ENCODE data around the gene CCNB3. TPM values are rescaled to one million over a fixed set of nuclear protein-coding genes. Genes with fewer than 3 reads are reported as not detected.
A peak's percentile ranks its signal among the peaks of the same experiment; 100 is the strongest.

CCNB3 gene, protein sequence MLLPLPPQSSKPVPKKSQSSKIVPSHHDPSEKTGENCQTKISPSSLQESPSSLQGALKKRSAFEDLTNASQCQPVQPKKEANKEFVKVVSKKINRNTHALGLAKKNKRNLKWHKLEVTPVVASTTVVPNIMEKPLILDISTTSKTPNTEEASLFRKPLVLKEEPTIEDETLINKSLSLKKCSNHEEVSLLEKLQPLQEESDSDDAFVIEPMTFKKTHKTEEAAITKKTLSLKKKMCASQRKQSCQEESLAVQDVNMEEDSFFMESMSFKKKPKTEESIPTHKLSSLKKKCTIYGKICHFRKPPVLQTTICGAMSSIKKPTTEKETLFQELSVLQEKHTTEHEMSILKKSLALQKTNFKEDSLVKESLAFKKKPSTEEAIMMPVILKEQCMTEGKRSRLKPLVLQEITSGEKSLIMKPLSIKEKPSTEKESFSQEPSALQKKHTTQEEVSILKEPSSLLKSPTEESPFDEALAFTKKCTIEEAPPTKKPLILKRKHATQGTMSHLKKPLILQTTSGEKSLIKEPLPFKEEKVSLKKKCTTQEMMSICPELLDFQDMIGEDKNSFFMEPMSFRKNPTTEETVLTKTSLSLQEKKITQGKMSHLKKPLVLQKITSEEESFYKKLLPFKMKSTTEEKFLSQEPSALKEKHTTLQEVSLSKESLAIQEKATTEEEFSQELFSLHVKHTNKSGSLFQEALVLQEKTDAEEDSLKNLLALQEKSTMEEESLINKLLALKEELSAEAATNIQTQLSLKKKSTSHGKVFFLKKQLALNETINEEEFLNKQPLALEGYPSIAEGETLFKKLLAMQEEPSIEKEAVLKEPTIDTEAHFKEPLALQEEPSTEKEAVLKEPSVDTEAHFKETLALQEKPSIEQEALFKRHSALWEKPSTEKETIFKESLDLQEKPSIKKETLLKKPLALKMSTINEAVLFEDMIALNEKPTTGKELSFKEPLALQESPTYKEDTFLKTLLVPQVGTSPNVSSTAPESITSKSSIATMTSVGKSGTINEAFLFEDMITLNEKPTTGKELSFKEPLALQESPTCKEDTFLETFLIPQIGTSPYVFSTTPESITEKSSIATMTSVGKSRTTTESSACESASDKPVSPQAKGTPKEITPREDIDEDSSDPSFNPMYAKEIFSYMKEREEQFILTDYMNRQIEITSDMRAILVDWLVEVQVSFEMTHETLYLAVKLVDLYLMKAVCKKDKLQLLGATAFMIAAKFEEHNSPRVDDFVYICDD (N-terminal part only)
- total RNA-seq (10 to 100 TPM; 15.4 to 33.9 TPM), polyA plus RNA-seq (ENCODE audit: insufficient read depth, low read depth, low replicate concordance) (10.7 TPM)
- long read RNA-seq, donor 1, result 0 reads
- long read RNA-seq, donor 2, result 0 reads

DNA sequence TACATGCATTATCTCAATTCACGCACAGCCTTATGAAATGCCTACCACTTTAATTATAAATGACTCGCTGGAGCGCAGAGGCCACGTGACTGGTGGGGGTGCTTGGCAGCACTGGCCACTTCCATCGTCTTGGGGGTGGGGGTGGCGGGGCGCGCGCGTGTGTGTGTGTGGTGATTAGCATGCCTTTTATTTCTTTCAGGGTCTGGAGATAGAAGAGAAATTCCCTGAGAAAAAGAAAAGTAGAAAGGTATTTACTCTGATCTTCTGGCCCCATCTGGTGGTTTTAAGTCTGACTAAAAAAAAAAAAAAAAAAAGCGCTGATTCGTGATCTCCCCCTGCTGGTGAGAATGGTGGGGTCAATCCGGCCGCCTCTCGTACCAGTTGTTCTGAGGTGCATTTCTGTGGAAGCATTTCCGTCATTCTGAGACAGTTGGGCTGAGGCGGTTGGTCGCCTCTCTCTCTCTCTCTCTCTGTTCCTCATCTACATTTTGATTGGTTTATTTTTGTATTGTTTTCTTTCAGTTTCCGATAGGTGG, at the start of gene CCNB3:
CCNB3 (plus strand) TSS at position 402 of the 536 bp plus-strand sequence. CDS start 80,399 bp downstream, outside the sequence.
- peak within 1 kb of the TSS in 1 of 2 donors; percentile 39 for H3K4me3 ChIP-seq
- no peaks in the 10 kb centered on the region for H3K4me1 ChIP-seq
- intact Hi-C loops (cut with DNase I; ENCODE audit: low total_unique reads), result no loop called here
- no peaks in the 10 kb centered on the region for H3K27me3 ChIP-seq
- no peaks in the 10 kb centered on the region for H3K9me3 ChIP-seq
- H3K36me3 ChIP-seq (ENCODE audit: low read depth, missing control alignments), result no peaks in the 10 kb centered on the region
- WGBS, 2 donors, result 1 to 5% methylated on average over 13 to 19 of the region's 19 CpGs
- peak; percentile 80 for DNase-seq
- TF ChIP-seq POLR2A (IDR thresholded peaks at IDR 0.05), result no peak
- TF ChIP-seq, protein P1, sequence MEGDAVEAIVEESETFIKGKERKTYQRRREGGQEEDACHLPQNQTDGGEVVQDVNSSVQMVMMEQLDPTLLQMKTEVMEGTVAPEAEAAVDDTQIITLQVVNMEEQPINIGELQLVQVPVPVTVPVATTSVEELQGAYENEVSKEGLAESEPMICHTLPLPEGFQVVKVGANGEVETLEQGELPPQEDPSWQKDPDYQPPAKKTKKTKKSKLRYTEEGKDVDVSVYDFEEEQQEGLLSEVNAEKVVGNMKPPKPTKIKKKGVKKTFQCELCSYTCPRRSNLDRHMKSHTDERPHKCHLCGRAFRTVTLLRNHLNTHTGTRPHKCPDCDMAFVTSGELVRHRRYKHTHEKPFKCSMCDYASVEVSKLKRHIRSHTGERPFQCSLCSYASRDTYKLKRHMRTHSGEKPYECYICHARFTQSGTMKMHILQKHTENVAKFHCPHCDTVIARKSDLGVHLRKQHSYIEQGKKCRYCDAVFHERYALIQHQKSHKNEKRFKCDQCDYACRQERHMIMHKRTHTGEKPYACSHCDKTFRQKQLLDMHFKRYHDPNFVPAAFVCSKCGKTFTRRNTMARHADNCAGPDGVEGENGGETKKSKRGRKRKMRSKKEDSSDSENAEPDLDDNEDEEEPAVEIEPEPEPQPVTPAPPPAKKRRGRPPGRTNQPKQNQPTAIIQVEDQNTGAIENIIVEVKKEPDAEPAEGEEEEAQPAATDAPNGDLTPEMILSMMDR (IDR thresholded peaks at IDR 0.05), result peak; percentile 52 to 72 (median 58)
- H3K27ac ChIP-seq, result peak within 1 kb of the TSS in 1 of 2 donors; percentile 45

DNA sequence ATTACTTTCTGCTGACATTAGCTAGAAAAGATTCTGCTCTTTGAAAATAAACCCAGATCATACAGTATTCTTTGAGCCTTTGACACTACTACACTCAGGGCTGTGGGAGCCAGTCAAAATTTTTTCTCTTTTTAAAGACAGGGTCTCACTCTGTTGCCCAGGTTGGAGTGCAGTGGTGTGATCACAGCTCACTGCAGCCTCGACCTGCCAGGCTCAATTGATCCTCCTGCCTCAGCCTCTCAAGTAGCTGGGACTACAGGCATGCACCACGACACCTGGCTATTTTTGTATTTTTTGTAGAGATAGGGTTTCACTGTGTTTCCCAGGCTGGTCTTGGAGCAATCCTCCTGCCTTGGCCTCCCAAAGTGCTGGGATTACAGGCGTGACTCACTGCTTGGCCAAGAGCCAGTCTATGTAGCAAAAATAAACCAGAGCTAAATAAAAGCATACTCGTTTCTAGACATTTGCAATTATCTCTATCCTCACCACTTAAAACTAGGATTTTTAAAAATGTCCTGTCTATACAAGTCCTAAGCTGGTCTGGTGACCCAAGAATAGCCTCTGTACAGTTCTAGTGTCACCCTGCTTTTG, 46.9 kb upstream of the CCNB3 start:
- H3K27ac ChIP-seq, result no peak overlapping the region
- H3K4me1 ChIP-seq, result no peaks in the 10 kb centered on the region
- no peak overlapping the region for H3K4me3 ChIP-seq
- H3K27me3 ChIP-seq, result no peaks in the 10 kb centered on the region
- DNase-seq, result peak; percentile 18
- TF ChIP-seq, protein P1 (IDR thresholded peaks at IDR 0.05), result no peak
- TF ChIP-seq POLR2A (IDR thresholded peaks at IDR 0.05), result no peak
- no peaks in the 10 kb centered on the region for H3K9me3 ChIP-seq
- no peaks in the 10 kb centered on the region for H3K36me3 ChIP-seq (ENCODE audit: low read depth, missing control alignments)
- WGBS, 2 donors, result 58 to 70% methylated on average over 3 to 4 of the region's 4 CpGs
- intact Hi-C loops (cut with DNase I; ENCODE audit: low total_unique reads), result no loop called here

DNA sequence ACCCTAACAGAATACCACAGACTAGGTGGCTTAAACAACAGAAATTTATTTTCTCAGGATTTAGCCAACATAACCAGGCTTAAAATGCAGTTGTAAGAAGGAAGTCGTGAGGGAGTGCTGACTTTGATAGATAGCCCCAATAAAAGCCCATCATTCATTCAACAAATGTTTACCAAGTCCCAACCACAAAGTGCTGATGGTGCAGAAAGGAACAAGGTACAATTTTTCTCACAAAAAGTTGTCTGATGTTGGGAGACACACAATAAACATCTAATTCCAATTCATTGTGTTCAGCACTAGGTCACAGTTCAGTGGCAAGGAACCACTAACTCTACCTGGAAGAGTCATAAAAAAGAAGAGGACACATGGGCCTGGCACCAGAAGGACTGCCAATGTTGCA, 46.0 kb upstream of the CCNB3 start:
- no peak for TF ChIP-seq POLR2A (IDR thresholded peaks at IDR 0.05)
- TF ChIP-seq, protein P1 (IDR thresholded peaks at IDR 0.05), result no peak
- no peak overlapping the region for H3K27ac ChIP-seq
- H3K4me3 ChIP-seq, result no peak overlapping the region
- DNase-seq, result no peak
- no peaks in the 10 kb centered on the region for H3K27me3 ChIP-seq
- WGBS, 2 donors, result 53 to 88% methylated on average over 1 of the region's 1 CpG
- H3K4me1 ChIP-seq, result no peaks in the 10 kb centered on the region
- intact Hi-C loops (cut with DNase I; ENCODE audit: low total_unique reads), result no loop called here
- H3K36me3 ChIP-seq (ENCODE audit: low read depth, missing control alignments), result no peaks in the 10 kb centered on the region
- no peaks in the 10 kb centered on the region for H3K9me3 ChIP-seq

DNA sequence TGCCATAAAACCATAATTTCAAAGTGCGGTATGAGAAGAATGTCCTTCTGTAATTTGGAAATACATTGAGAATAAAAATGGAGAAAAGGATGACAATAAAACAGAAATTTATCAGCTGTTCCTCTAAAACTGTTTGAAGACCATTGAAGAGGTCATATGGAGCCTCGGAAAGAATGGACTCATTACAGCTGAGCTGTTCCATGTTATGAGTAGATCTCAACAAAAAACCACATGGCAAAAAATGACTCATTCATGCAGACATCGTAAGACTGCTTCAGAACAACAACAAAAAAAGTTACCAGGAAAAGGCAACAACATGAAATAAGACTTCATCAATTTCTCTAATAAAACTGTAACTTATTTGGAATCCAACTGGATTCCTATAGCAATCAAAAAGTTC, 43.4 kb upstream of the CCNB3 start:
- Histone ChIP-seq H3K9me3 (no peaks in the 10 kb centered on the region), H3K27me3 (no peaks in the 10 kb centered on the region), H3K27ac (no peak overlapping the region), H3K36me3 (ENCODE audit: low read depth, missing control alignments) (no peaks in the 10 kb centered on the region), H3K4me3 (no peak overlapping the region), H3K4me1 (no peaks in the 10 kb centered on the region)
- 49 to 67% methylated on average over 3 of the region's 3 CpGs for WGBS, 2 donors
- no peak for DNase-seq
- intact Hi-C loops (cut with DNase I; ENCODE audit: low total_unique reads), result no loop called here
- TF ChIP-seq, protein P1 (IDR thresholded peaks at IDR 0.05), result no peak
- no peak for TF ChIP-seq POLR2A (IDR thresholded peaks at IDR 0.05)
